ENCODE measurements around the gene SLC13A2. TPM values are rescaled to one million over a fixed set of nuclear protein-coding genes. Genes with fewer than 3 reads are reported as not detected.

The SLC13A2 gene
- total RNA-seq, 1 experiment from 2014 or later = not detected

GRCh38 chr17:28487881-28488532 lies 14.6 kb downstream of the SLC13A2 start:
- peaks cover 7 to 20% of the 10 kb centered on the region in 2 experiments for H3K4me1 Mint-ChIP-seq
- Histone ChIP-seq H3K14ac (ENCODE audit: insufficient read depth, low read length) (no peak overlapping the region), H4K8ac (replicated peaks; ENCODE audit: insufficient read length, low read depth, low read length) (no peak overlapping the region), H2BK5ac (ENCODE audit: insufficient read length, low read length) (no peak overlapping the region), H3K27ac (ENCODE audit: insufficient read length, low read depth, low read length) (no peak overlapping the region), H3K23me2 (ENCODE audit: insufficient read length, low read depth, low read length, poor library complexity, severe bottlenecking) (no peaks in the 10 kb centered on the region), H3K9ac (ENCODE audit: extremely low read depth, insufficient read length, low read length) (no peak overlapping the region), H3K4me1 (ENCODE audit: insufficient read depth, low read length) (no peaks in the 10 kb centered on the region), H3K56ac (ENCODE audit: insufficient read length, low read depth, low read length) (no peak overlapping the region), H2BK12ac (ENCODE audit: insufficient read length, low read depth, low read length) (no peak overlapping the region), H3K79me2 (ENCODE audit: insufficient read depth, low read length) (no peaks in the 10 kb centered on the region), H3K9me3 (ENCODE audit: control insufficient read depth, low read depth, low read length) (no peaks in the 10 kb centered on the region), H2AFZ (ENCODE audit: low read length) (no peak overlapping the region), H3K4ac (ENCODE audit: low read depth, low read length) (no peak overlapping the region), H3K23ac (ENCODE audit: insufficient read length, low read depth, low read length) (no peak overlapping the region), H4K5ac (ENCODE audit: insufficient read length, low read depth, low read length) (no peak overlapping the region), H4K20me1 (ENCODE audit: control insufficient read depth, insufficient read depth, insufficient read length) (no peaks in the 10 kb centered on the region), H4K91ac (ENCODE audit: insufficient read length, low read depth, low read length) (no peak overlapping the region), H2BK20ac (ENCODE audit: low read depth, low read length, poor library complexity, severe bottlenecking) (no peak overlapping the region), H2BK15ac (ENCODE audit: low read depth, low read length) (no peak overlapping the region), H3K18ac (ENCODE audit: insufficient read length, low read depth, low read length) (no peak overlapping the region), H3K79me1 (ENCODE audit: insufficient read depth, low read depth, low read length, poor library complexity, severe bottlenecking) (no peaks in the 10 kb centered on the region), H2AK5ac (ENCODE audit: insufficient read length, low read length) (no peak overlapping the region), H3K4me2 (ENCODE audit: insufficient read depth, insufficient read length, low read length) (no peak overlapping the region), H3K27me3 (ENCODE audit: insufficient read depth, low read length) (no peaks in the 10 kb centered on the region), H2BK120ac (ENCODE audit: low read depth, low read length, poor library complexity, severe bottlenecking) (no peak overlapping the region), H3T11ph (ENCODE audit: low read length) (no peak overlapping the region)
- TF ChIP-seq CTCF (conservative IDR thresholded peaks at IDR 0.05) = no peak
- peaks cover 24% of the 10 kb centered on the region for H3K27me3 Mint-ChIP-seq (ENCODE audit: low read depth)
- no peak overlapping the region for H3K4me3 Mint-ChIP-seq
- whole genome bisulfite sequencing (ENCODE audit: extremely low coverage, insufficient read length, low lambda C conversion rate) = no CpG with 5 or more reads among the region's 5 CpGs
- H3K9me3 Mint-ChIP-seq = no peaks in the 10 kb centered on the region; a peak in 1 of 5 replicates
- H3K27ac Mint-ChIP-seq = no peak overlapping the region
- DNase-seq = no peak
- H3K36me3 Mint-ChIP-seq (ENCODE audit: insufficient read depth in 1 of 3, low read depth in 3 of 3) = no peaks in the 10 kb centered on the region; a peak in 1 of 7 replicates
